ENCODE data around the gene COPS2. TPM values are rescaled to one million over a fixed set of nuclear protein-coding genes. Genes with fewer than 3 reads are reported as not detected.

The COPS2 gene
- total RNA-seq, 2 experiments from 2014 or later = 131 to 136 TPM

GRCh38 chr15:49101536-49101935 is 53.9 kb downstream of the COPS2 start:
- no peaks in the 10 kb centered on the region for H3K9me3 ChIP-seq (ENCODE audit: control insufficient read depth in 1 of 2, insufficient read depth in 1 of 2, low read length in 2 of 2)
- H3K27ac Mint-ChIP-seq = no peak overlapping the region
- no peak overlapping the region for H3K4me3 Mint-ChIP-seq
- H3K27ac ChIP-seq (ENCODE audit: low read depth in 1 of 2, low read length in 2 of 2) = no peak overlapping the region
- H3K9me3 Mint-ChIP-seq = no peaks in the 10 kb centered on the region
- H3K27me3 ChIP-seq (ENCODE audit: control insufficient read depth in 1 of 2, insufficient read depth in 2 of 2, low read length in 2 of 2) = no peaks in the 10 kb centered on the region
- CTCF ChIA-PET = no interaction called here
- no peak for TF ChIP-seq CTCF (IDR thresholded peaks at IDR 0.05)
- H3K4me1 Mint-ChIP-seq (ENCODE audit: low read depth) = no peaks in the 10 kb centered on the region
- H3K4me1 ChIP-seq (ENCODE audit: insufficient read depth, low read length) = no peaks in the 10 kb centered on the region
- no peaks in the 10 kb centered on the region for H3K27me3 Mint-ChIP-seq
- POLR2A ChIA-PET = no interaction called here
- no peak overlapping the region for H3K4me3 ChIP-seq (ENCODE audit: low read length)
- H3K36me3 ChIP-seq (ENCODE audit: insufficient read depth, low read length) = peaks cover 9% of the 10 kb centered on the region
- intact Hi-C loops (cut with DNase I, micrococcal nuclease) = loop anchor here in 1 of 2 experiments (10.0 kb wide), 1 partner anchor 323 kb away; the partner anchor contains the start of gene FGF7
- ATAC-seq (ENCODE audit: poor library complexity) = no peak
- DNase-seq = no peak
- peaks cover 13% of the 10 kb centered on the region for H3K36me3 Mint-ChIP-seq (ENCODE audit: low read depth)

GRCh38 chr15:49096090-49096750 is 59.2 kb downstream of the COPS2 start:
- ATAC-seq (ENCODE audit: poor library complexity) = no peak
- Mint-ChIP-seq H3K9me3 (no peaks in the 10 kb centered on the region), H3K27me3 (no peaks in the 10 kb centered on the region), H3K4me3 (no peak overlapping the region), H3K4me1 (ENCODE audit: low read depth) (no peaks in the 10 kb centered on the region), H3K36me3 (ENCODE audit: low read depth) (no peaks in the 10 kb centered on the region), H3K27ac (no peak overlapping the region)
- no peak for DNase-seq
- H3K4me3 ChIP-seq (ENCODE audit: low read length) = no peak overlapping the region
- ChIA-PET CTCF (interaction anchor here (0.6 kb wide), 1 partner anchor 12 kb away, joined by 3 read pairs; no protein-coding TSS in a partner anchor), POLR2A (no interaction called here)
- H3K4me1 ChIP-seq (ENCODE audit: insufficient read depth, low read length) = no peaks in the 10 kb centered on the region
- TF ChIP-seq CTCF (IDR thresholded peaks at IDR 0.05) = no peak
- H3K36me3 ChIP-seq (ENCODE audit: insufficient read depth, low read length) = peaks cover 4% of the 10 kb centered on the region
- no peaks in the 10 kb centered on the region for H3K27me3 ChIP-seq (ENCODE audit: control insufficient read depth in 1 of 2, insufficient read depth in 2 of 2, low read length in 2 of 2)
- no peak overlapping the region for H3K27ac ChIP-seq (ENCODE audit: low read depth in 1 of 2, low read length in 2 of 2)
- no peaks in the 10 kb centered on the region for H3K9me3 ChIP-seq (ENCODE audit: control insufficient read depth in 1 of 2, insufficient read depth in 1 of 2, low read length in 2 of 2)
- intact Hi-C loops (cut with DNase I, micrococcal nuclease) = no loop called here

GRCh38 chr15:49094923-49095322 is 60.5 kb downstream of the COPS2 start:
- Histone ChIP-seq H3K4me3 (ENCODE audit: low read length) (no peak overlapping the region), H3K36me3 (ENCODE audit: insufficient read depth, low read length) (no peaks in the 10 kb centered on the region), H3K4me1 (ENCODE audit: insufficient read depth, low read length) (no peaks in the 10 kb centered on the region), H3K9me3 (ENCODE audit: control insufficient read depth in 1 of 2, insufficient read depth in 1 of 2, low read length in 2 of 2) (no peaks in the 10 kb centered on the region), H3K27me3 (ENCODE audit: control insufficient read depth in 1 of 2, insufficient read depth in 2 of 2, low read length in 2 of 2) (no peaks in the 10 kb centered on the region), H3K27ac (ENCODE audit: low read depth in 1 of 2, low read length in 2 of 2) (no peak overlapping the region)
- ChIA-PET CTCF (interaction anchor here (0.6 to 1.1 kb wide), 3 partner anchors 32 to 159 kb away, joined by 3 to 4 read pairs (median 3); no protein-coding TSS in a partner anchor), POLR2A (no interaction called here)
- H3K27me3 Mint-ChIP-seq = no peaks in the 10 kb centered on the region
- intact Hi-C loops (cut with DNase I, micrococcal nuclease) = no loop called here
- TF ChIP-seq CTCF (IDR thresholded peaks at IDR 0.05) = no peak
- H3K27ac Mint-ChIP-seq = no peak overlapping the region
- no peaks in the 10 kb centered on the region for H3K9me3 Mint-ChIP-seq
- no peaks in the 10 kb centered on the region for H3K4me1 Mint-ChIP-seq (ENCODE audit: low read depth)
- ATAC-seq (ENCODE audit: poor library complexity) (no peak), DNase-seq (no peak)
- H3K4me3 Mint-ChIP-seq = no peak overlapping the region
- H3K36me3 Mint-ChIP-seq (ENCODE audit: low read depth) = no peaks in the 10 kb centered on the region
